D721Med (cell line): ENCODE measurements around the gene MAP2K6.
A peak's percentile ranks its signal among the peaks of the same experiment; 100 is the strongest.

Experiments
- DNase-seq: peaks from one replicate; pipeline ENCODE4 v3.0.0; 2011; ENCODE audit warnings: low spot score; ENCODE audit not compliant: insufficient read length
- FAIRE-seq: peaks from 2 replicates; lab custom pipeline; 2011; peaks lifted over from hg19 to GRCh38; lab: Jason Lieb, UNC
- CTCF ChIP-seq: IDR thresholded peaks from 2 replicates; pipeline ENCODE4 v1.5.1; 2012; ENCODE audit warnings: mild to moderate bottlenecking, control low read depth; ENCODE audit not compliant: insufficient read depth; ENCODE audit errors: missing control alignments

Gene MAP2K6

GRCh38 chr17:69499318-69499717 lies 84.8 kb downstream of the MAP2K6 start:
- FAIRE-seq (no peak), DNase-seq (no peak)
- TF ChIP-seq CTCF = no peak

GRCh38 chr17:69500911-69501429 lies 86.5 kb downstream of the MAP2K6 start:
- FAIRE-seq (no peak), DNase-seq (no peak)
- TF ChIP-seq CTCF = no peak

GRCh38 chr17:69501591-69502468 lies 87.3 kb downstream of the MAP2K6 start:
- no peak for FAIRE-seq
- no peak for TF ChIP-seq CTCF

GRCh38 chr17:69503711-69504110 lies 89.2 kb downstream of the MAP2K6 start:
- no peak for DNase-seq
- FAIRE-seq = no peak
- no peak for TF ChIP-seq CTCF

More at GRCh38 chr17:69501591-69502468, 87.3 kb downstream of the MAP2K6 start:
- DNase-seq = no peak

GRCh38 chr17:69505740-69506139 lies 91.2 kb downstream of the MAP2K6 start:
- no peak for TF ChIP-seq CTCF
- DNase-seq (no peak), FAIRE-seq (no peak)

- no peak for DNase-seq
- TF ChIP-seq CTCF = peak; percentile 29
- FAIRE-seq = no peak
Measured at GRCh38 chr17:69506489-69506888, 92.0 kb downstream of the MAP2K6 start.

- FAIRE-seq (no peak), DNase-seq (no peak)
- no peak for TF ChIP-seq CTCF
Measured at GRCh38 chr17:69508814-69509213, 94.3 kb downstream of the MAP2K6 start.
